Measurements from ENCODE around the gene SHH.

The SHH gene

GRCh38 chr7:155764438-155764793 is 47.8 kb downstream of the SHH start:
- DNase-seq (ENCODE audit: low read depth), result no peak

GRCh38 chr7:155763691-155764437 is 48.4 kb downstream of the SHH start:
- no peak for DNase-seq (ENCODE audit: low read depth)

- no peak for DNase-seq (ENCODE audit: low read depth)
Observed at GRCh38 chr7:155763122-155763521, 49.1 kb downstream of the SHH start.

DNA sequence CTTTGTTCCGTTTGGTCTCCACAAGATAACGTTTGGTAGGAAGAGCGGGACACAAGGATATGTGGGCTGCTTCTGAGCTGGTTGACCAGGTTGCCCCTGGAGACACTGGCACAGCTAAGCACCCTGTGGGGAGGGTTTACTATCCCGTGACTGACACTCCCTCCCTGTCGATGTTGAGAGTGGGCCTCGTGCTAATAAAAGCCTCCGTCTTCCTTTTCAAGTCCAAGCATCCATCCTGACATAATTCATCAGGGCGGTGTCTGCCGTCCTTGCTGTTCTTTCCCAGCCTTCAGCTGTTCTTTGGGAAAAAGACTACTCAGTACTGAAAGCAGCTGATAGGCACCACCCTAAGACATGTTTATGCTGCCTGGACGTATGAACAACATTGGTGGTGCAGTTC is 49.6 kb downstream of the SHH start:
- no peak for DNase-seq (ENCODE audit: low read depth)

DNA sequence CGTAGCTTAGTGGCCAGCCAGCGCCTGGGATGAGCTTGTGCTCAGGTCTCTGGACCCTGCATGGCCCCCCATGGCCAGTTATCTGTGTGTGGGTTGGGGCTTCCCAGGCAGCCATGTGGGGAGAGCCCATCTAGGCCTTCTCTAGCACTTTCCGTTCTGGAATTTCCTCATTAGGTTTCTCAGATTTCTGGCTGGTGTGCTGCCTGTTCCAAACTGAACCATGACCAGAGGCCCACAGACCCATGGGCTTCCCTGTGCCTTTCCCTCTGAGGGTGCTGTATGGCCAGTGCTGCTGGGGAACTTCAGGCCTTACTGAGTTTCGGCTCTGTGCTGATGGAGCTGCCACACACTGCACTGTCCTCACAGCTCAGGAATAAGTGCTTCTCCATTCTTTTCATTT is 50.2 kb downstream of the SHH start:
- no peak for DNase-seq (ENCODE audit: low read depth)

DNA sequence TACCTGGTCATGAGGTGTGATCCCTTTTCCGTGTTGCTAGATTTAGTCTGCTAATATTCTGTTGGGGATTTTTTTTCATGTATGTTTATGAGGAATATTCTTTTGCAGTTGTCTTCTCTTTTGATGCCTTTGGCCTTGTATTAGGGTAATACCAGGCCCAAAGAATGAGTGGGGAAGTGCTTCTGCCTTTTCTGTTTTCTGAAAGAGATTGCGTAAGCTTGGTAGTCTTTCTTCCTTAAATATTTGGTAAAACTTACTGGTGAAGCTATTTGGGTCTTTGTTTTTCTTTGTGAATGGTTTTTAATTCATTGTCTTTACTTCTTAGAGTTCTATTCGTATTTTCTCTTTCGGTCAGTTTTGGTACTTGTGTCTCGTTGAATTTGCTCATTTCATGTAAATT is 51.1 kb downstream of the SHH start:
- no peak for DNase-seq (ENCODE audit: low read depth)

DNA sequence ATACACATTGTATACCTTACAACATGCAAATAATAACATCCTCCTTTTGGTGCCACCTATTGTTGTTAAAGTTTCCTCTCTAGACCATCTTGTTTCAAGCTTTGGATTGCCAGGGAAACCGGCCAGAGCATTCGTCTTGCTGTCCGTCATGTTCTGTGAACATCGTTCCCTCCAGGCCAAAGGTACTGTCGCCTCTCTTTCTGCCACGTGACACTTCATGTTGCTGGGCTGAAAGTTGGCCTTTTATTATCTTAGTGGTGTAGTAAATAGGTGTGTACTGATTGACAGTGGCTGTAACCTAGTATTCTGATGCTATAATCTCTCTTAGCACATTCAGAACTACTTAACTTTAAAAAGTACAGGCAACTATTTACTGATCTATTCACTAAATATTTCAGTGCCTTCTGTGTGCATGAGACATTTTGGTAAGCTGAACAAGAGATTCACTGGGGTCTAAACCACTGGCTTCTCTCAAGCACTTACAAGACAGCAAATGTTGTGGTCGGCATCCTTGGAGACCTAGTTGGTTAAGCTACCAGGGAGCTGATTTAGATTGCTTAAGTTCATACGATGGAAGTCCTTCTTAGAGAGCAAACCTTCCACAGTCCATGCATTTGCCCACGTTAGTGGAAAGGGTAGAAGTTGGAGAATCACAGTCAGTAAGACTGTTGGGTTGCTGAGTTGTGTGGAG is 52.4 kb downstream of the SHH start:
- DNase-seq (ENCODE audit: low read depth), result no peak

GRCh38 chr7:155758348-155758747 is 53.9 kb downstream of the SHH start:
- no peak for DNase-seq (ENCODE audit: low read depth)

GRCh38 chr7:155756322-155756721 is 55.9 kb downstream of the SHH start:
- no peak for DNase-seq (ENCODE audit: low read depth)

DNA sequence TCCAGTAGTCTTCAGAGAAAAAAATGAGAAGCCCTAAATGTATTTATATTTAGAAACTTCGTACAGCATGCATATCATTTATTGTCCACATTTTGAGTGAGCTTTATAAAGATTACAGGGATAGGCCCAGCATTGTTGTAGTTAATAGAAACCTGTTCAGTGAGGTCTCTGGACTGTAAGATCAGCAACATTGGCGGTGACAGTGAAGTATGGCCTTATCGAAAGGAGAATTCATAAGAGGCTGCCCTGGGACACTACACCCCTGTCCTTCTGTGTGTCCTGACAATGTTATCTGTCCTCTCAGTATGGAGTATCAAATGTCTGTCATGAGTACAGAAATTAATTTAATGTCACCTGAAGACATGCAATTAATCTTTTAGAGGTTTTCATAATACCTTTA is 57.2 kb downstream of the SHH start:
- no peak for DNase-seq (ENCODE audit: low read depth)

DNA sequence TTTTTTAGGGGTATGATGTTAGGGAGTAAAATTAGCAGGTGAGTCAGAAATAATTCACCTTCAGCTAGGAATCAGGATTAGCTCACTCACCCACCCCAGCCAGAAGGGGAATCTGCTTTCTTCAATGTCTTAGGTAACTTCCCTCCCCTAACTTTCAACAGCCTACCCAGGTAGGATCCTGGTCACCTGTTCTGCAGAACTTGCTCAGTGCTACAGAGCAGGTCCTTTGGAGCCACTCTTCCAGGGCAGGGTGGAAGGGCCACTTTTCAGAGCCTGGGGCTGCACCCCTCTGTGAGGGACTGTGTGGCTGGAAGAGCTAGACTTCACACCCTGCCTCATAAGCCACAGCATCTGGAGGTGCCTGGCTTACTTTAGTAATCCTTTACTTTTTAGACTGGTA is 58.1 kb downstream of the SHH start:
- DNase-seq (ENCODE audit: low read depth), result no peak

GRCh38 chr7:155753446-155753965 is 58.8 kb downstream of the SHH start:
- no peak for DNase-seq (ENCODE audit: low read depth)

- no peak for DNase-seq (ENCODE audit: low read depth)
Observed at GRCh38 chr7:155752756-155753445, 59.4 kb downstream of the SHH start.

GRCh38 chr7:155751409-155751808 is 60.9 kb downstream of the SHH start:
- no peak for DNase-seq (ENCODE audit: low read depth)

DNA sequence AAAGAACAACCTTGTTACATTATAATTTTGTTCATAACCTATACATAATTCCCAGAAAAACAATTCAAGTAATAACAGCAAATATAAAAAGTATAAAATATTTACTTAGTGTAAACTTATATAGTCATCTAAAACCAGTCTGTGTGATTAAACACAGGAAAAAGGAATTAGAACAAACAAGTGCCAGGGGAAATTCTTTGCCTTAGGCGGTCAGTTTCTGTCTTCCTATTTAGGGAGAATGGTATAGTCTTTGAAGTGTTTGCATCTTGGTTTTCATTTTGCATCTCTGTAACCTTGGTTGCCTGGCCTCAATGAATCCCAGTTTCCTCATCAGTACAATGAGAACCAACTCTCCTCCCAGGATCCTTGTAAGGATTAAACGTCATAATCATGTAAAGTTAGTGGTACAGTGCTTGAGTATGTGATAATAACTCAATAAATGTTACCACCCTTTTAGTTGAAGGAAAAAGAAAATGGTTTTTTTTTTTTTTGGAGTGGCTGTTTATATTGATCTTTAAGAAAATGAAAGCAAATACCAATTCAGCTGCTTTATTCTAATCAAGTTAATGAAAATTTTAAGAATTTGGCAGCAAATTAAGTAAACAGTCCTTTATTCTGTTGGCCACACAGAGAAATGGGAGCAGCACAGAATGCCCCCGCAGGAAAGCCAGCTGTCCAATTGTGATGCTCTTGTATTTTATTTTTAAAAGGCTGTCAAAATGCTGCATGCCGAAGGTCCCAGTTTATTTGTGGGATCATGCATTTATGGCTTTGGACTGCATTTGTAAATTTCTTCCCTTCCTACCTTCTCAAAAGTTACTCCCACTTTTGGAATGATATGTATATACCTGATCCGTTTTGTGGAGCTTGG is 61.8 kb downstream of the SHH start:
- no peak for DNase-seq (ENCODE audit: low read depth)
